ENCODE results near the gene RPS6KA4. TPM values are rescaled to one million over a fixed set of nuclear protein-coding genes. Genes with fewer than 3 reads are reported as not detected.

Gene RPS6KA4
- total RNA-seq, 1 experiment from 2014 or later, result 24.5 TPM

DNA sequence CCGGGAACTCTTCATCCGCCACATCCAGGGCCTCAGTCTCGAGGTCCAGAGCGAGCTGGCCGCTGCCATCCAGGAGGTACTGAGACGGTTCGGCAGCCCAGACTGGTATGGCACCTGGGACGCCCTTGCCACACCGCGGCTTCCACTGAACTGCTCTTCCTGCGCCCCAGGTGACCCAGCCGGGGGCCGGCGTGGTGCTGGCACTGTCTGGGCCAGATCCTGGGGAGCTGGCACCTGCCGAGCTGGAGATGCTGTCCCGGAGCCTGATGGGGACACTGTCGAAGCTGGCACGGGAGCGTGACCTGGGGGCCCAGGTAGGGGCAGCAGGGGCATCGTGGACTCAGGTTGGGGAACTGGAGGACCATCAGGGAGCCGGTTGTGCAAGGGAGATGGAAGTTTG lies 17.5 kb upstream of the RPS6KA4 start:
- POLR2A ChIA-PET (ENCODE audit: low non-redundant PET), result no interaction called here
- Histone ChIP-seq H3K27ac (ENCODE audit: low read depth, low read length, poor library complexity, severe bottlenecking) (no peak overlapping the region), H3K9me3 (ENCODE audit: low read depth, low read length, poor library complexity, severe bottlenecking) (no peaks in the 10 kb centered on the region), H3K4me3 (ENCODE audit: low read depth, low read length, poor library complexity, severe bottlenecking) (no peak overlapping the region), H3K4me1 (ENCODE audit: insufficient read depth, low read length, poor library complexity, severe bottlenecking) (no peaks in the 10 kb centered on the region), H3K36me3 (ENCODE audit: insufficient read depth, low read length, poor library complexity, severe bottlenecking) (no peaks in the 10 kb centered on the region), H3K27me3 (replicated peaks; ENCODE audit: insufficient read depth, low read depth, low read length, poor library complexity) (no peaks in the 10 kb centered on the region)
- intact Hi-C loops (cut with micrococcal nuclease; ENCODE audit: unreplicated experiment), result no loop called here
- DNase-seq (ENCODE audit: low spot score), result no peak
- CTCF ChIA-PET, result interaction anchor here (0.6 to 2.2 kb wide), 4 partner anchors 9 to 24 kb away, joined by 3 to 10 read pairs (median 3); partner anchors contain the start of genes PRDX5 and TRMT112
- TF ChIP-seq, protein P1, sequence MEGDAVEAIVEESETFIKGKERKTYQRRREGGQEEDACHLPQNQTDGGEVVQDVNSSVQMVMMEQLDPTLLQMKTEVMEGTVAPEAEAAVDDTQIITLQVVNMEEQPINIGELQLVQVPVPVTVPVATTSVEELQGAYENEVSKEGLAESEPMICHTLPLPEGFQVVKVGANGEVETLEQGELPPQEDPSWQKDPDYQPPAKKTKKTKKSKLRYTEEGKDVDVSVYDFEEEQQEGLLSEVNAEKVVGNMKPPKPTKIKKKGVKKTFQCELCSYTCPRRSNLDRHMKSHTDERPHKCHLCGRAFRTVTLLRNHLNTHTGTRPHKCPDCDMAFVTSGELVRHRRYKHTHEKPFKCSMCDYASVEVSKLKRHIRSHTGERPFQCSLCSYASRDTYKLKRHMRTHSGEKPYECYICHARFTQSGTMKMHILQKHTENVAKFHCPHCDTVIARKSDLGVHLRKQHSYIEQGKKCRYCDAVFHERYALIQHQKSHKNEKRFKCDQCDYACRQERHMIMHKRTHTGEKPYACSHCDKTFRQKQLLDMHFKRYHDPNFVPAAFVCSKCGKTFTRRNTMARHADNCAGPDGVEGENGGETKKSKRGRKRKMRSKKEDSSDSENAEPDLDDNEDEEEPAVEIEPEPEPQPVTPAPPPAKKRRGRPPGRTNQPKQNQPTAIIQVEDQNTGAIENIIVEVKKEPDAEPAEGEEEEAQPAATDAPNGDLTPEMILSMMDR (conservative IDR thresholded peaks at IDR 0.05; ENCODE audit: low read depth, low read length), result no peak
- TF ChIP-seq EZH2 (IDR thresholded peaks at IDR 0.05; ENCODE audit: borderline replicate concordance, low read depth, low read length, poor library complexity, severe bottlenecking), result no peak
- BruUV-seq (replicated peaks), result no TSS peak

DNA sequence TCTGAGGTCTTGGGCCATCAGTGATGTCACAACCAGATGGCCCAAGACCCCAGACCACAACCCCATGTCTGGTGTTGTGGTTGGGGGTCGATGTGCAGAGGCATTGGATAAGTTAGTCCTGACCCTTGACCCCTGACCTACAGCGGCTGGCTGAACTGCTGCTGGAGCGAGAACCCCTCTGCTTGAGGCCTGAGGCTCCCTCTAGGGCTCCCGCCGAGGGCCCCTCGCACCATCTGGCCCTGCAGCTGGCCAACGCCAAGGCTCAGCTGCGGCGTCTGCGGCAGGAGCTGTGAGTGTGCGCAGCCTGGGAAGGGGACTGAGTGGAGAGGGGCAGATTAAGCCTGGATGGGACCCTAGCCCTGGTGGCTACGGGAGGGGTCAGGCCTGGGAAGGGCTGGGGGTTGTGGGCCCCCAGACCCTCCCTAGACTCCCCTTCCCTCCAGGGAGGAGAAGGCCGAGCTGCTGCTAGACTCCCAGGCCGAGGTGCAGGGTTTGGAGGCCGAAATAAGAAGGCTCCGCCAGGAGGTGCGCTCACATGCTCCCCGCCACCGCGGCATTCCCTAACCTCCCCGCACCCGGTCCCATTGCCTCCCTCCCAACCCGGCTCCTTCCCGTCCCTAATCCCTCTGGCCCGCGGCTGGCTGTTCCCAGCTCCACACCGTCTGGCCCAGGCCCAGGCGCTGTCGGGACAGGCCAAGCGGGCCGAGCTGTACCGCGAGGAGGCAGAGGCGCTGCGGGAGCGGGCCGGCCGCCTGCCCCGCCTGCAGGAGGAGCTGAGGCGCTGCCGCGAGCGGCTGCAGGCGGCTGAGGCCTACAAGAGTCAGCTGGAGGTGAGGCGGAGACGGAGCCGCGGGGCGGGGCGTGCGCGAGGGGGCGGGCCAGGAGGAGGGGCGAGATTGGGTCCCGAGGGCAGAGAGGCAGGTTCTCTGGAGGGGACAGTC lies 16.8 kb upstream of the RPS6KA4 start:
- intact Hi-C loops (cut with micrococcal nuclease; ENCODE audit: unreplicated experiment), result no loop called here
- TF ChIP-seq EZH2 (IDR thresholded peaks at IDR 0.05; ENCODE audit: borderline replicate concordance, low read depth, low read length, poor library complexity, severe bottlenecking), result no peak
- TF ChIP-seq, protein P1 (conservative IDR thresholded peaks at IDR 0.05; ENCODE audit: low read depth, low read length), result peak; percentile 57
- POLR2A ChIA-PET (ENCODE audit: low non-redundant PET), result interaction anchor here (0.6 kb wide), 1 partner anchor 96 kb away, joined by 4 read pairs; no protein-coding TSS in a partner anchor
- Histone ChIP-seq H3K4me3 (ENCODE audit: low read depth, low read length, poor library complexity, severe bottlenecking) (peak overlapping the region; percentile 38), H3K27me3 (replicated peaks; ENCODE audit: insufficient read depth, low read depth, low read length, poor library complexity) (no peaks in the 10 kb centered on the region), H3K27ac (ENCODE audit: low read depth, low read length, poor library complexity, severe bottlenecking) (peak overlapping the region; percentile 70), H3K9me3 (ENCODE audit: low read depth, low read length, poor library complexity, severe bottlenecking) (no peaks in the 10 kb centered on the region), H3K36me3 (ENCODE audit: insufficient read depth, low read length, poor library complexity, severe bottlenecking) (no peaks in the 10 kb centered on the region), H3K4me1 (ENCODE audit: insufficient read depth, low read length, poor library complexity, severe bottlenecking) (no peaks in the 10 kb centered on the region)
- DNase-seq (ENCODE audit: low spot score), result peak; percentile 93
- CTCF ChIA-PET, result interaction anchor here (1.0 to 2.2 kb wide), 7 partner anchors 10 to 138 kb away, joined by 3 to 25 read pairs (median 9); partner anchors contain the start of genes PRDX5 and TRMT112
- no TSS peak for BruUV-seq (replicated peaks)

DNA sequence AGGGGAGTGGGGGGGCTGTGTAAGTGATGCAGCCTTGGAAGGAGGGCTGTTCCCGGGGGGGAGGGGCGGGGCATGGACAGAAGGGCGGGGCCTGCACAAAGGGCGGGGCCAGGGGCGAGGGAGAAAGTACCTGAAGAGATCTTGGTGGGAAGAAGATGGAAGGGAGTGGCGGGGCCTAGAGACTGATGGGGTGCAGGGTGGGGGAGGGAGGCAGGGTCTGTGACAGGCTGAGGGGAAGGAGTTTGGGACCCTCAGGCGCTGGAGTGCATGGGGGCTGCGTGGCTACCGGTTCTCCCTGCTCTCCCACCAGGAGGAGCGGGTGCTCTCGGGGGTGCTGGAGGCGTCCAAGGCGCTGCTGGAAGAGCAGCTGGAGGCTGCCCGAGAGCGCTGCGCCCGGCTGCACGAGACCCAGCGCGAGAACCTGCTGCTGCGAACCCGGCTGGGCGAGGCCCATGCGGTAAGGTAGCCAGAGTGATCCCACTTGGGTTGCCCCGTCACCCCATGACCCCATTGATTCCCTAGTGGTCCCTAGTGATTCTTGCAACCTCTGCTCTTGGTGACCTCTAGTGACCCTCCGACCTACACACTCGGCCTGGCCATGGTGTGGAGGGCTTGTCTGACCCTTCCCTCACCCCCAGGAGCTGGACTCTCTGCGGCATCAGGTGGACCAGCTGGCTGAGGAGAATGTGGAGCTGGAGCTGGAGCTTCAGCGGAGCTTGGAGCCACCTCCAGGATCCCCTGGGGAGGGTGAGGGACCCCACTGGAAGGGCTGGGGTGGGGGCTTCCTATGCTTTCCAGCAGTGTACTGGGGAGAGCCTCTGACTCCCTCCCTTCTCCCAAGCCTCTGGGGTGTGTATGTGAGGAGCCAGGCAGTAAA lies 15.9 kb upstream of the RPS6KA4 start:
- DNase-seq (ENCODE audit: low spot score), result no peak
- H3K27me3 ChIP-seq (replicated peaks; ENCODE audit: insufficient read depth, low read depth, low read length, poor library complexity), result no peaks in the 10 kb centered on the region
- H3K4me1 ChIP-seq (ENCODE audit: insufficient read depth, low read length, poor library complexity, severe bottlenecking), result no peaks in the 10 kb centered on the region
- TF ChIP-seq, protein P1 (conservative IDR thresholded peaks at IDR 0.05; ENCODE audit: low read depth, low read length), result no peak
- TF ChIP-seq EZH2 (IDR thresholded peaks at IDR 0.05; ENCODE audit: borderline replicate concordance, low read depth, low read length, poor library complexity, severe bottlenecking), result no peak
- intact Hi-C loops (cut with micrococcal nuclease; ENCODE audit: unreplicated experiment), result no loop called here
- ChIA-PET POLR2A (ENCODE audit: low non-redundant PET) (no interaction called here), CTCF (interaction anchor here (0.7 to 2.2 kb wide), 7 partner anchors 10 to 309 kb away, joined by 5 to 25 read pairs (median 9); partner anchors contain the start of genes PRDX5 and TRMT112)
- no peak overlapping the region for H3K27ac ChIP-seq (ENCODE audit: low read depth, low read length, poor library complexity, severe bottlenecking)
- H3K9me3 ChIP-seq (ENCODE audit: low read depth, low read length, poor library complexity, severe bottlenecking), result no peaks in the 10 kb centered on the region
- peak overlapping the region; percentile 38 for H3K4me3 ChIP-seq (ENCODE audit: low read depth, low read length, poor library complexity, severe bottlenecking)
- BruUV-seq (replicated peaks), result no TSS peak
- H3K36me3 ChIP-seq (ENCODE audit: insufficient read depth, low read length, poor library complexity, severe bottlenecking), result no peaks in the 10 kb centered on the region

Measured in A673 (cell line).